SJSA1 (cell line): Measurements from ENCODE around the gene SIRT5. TPM values are rescaled to one million over a fixed set of nuclear protein-coding genes. Genes with fewer than 3 reads are reported as not detected.

Source experiments
- DNase-seq, 2 experiments: peaks; one replicate each; pipeline ENCODE4 v3.0.0-alpha.2; 2015 to 2020; ENCODE audit warnings: low spot score in 2 of 2, low read depth in 1 of 2
- H3K27ac ChIP-seq: fragments of 250-450 bp; sonication (Bioruptor Pico); 2 replicates; pipeline ENCODE4 v1.5.1; 2020; ENCODE audit warnings: mild to moderate bottlenecking, moderate library complexity
- H3K27me3 ChIP-seq: fragments of 250-450 bp; sonication (Bioruptor Pico); replicated peaks from 2 replicates; pipeline ENCODE4 v1.5.1; 2020; ENCODE audit warnings: mild to moderate bottlenecking, moderate library complexity
- H3K36me3 ChIP-seq: fragments of 250-450 bp; sonication (Bioruptor Pico); 2 replicates; pipeline ENCODE4 v1.5.1; 2020; ENCODE audit warnings: mild to moderate bottlenecking
- H3K4me1 ChIP-seq: fragments of 250-450 bp; sonication (Bioruptor Pico); replicated peaks from 2 replicates; pipeline ENCODE4 v1.6.1; 2021; ENCODE audit warnings: mild to moderate bottlenecking
- H3K4me3 ChIP-seq: fragments of 250-450 bp; sonication (Bioruptor Pico); 2 replicates; pipeline ENCODE4 v1.5.1; 2020; ENCODE audit warnings: mild to moderate bottlenecking
- H3K9me3 ChIP-seq: fragments of 250-450 bp; sonication (Bioruptor Pico); replicated peaks from 2 replicates; pipeline ENCODE4 v1.5.1; 2020; ENCODE audit warnings: mild to moderate bottlenecking
- total RNA-seq: library from RNA; depleted of rRNA; stranded (reverse); fragments of >200 nt; shearing (Covaris generic); gene quantifications from 2 replicates; pipeline ENCODE4 v1.2.3, GENCODE V29; 2014

The SIRT5 gene
- total RNA-seq, 1 experiment from 2014 or later: 5.1 TPM

DNA sequence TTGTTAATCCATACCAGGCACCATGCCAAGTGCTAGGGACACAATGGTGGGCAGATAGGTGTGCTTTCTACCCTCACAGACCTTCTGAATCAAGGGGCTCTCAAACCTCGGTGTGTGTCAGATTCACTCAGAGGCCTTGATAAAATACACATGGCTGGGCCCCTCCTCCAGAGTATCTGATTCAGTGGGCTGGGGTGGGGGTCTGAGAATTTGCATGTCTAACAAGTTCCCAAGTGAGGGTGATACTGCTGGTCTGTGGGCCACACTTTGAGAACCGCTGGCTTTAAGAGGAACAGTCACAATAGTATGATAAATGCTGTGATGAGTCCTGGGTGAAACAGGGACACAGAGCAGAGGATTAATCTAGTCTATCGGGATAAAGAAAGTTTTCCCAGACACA lies 35.8 kb upstream of the SIRT5 start:
- Histone ChIP-seq H3K9me3 (no peaks in the 10 kb centered on the region), H3K4me3 (no peak overlapping the region), H3K27ac (no peak overlapping the region), H3K36me3 (no peaks in the 10 kb centered on the region), H3K4me1 (no peaks in the 10 kb centered on the region), H3K27me3 (no peaks in the 10 kb centered on the region)
- no peak for DNase-seq

DNA sequence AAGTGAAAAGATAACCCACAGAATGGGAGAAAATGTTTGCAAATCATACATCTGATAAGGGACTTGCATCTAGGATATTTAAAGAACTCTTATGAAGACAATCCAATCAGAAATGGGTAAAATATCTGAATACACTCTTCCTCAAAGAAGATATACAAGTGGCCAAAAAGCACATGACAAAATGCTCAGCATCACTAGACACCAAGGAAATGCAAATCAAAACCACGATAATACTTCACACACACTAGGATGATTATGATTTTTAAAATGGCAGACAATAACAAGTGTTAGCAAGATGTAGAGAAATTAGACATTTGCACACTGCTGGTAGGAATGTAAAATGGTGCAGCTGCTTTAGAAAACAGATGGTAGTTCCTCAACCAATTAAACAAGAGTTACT lies 34.8 kb upstream of the SIRT5 start:
- no peaks in the 10 kb centered on the region for H3K4me1 ChIP-seq
- H3K27ac ChIP-seq: no peak overlapping the region
- no peaks in the 10 kb centered on the region for H3K27me3 ChIP-seq
- DNase-seq: no peak
- no peaks in the 10 kb centered on the region for H3K9me3 ChIP-seq
- H3K36me3 ChIP-seq: no peaks in the 10 kb centered on the region
- H3K4me3 ChIP-seq: no peak overlapping the region

DNA sequence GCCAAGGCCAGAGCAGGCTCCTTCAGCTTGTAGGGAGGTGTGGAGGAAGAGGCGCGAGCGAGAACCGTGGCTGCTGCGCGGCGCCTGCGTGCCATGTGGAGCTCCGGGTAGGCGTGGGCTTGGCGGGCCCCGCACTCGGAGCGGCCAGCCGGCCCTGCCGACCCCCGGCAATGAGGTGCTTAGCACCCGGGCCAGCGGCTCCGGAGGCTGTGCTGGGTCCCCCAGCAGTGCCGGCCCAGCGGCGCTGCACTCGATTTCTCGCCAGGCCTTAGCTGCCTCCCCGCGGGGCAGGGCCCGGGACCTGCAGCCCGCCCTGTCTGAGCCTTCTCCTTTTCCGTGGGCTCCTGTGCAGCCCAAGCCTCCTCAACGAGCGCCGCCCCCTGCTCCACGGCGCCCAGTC lies 32.9 kb upstream of the SIRT5 start:
- Histone ChIP-seq H3K27me3 (no peaks in the 10 kb centered on the region), H3K9me3 (no peaks in the 10 kb centered on the region), H3K27ac (no peak overlapping the region), H3K36me3 (no peaks in the 10 kb centered on the region), H3K4me3 (no peak overlapping the region), H3K4me1 (no peaks in the 10 kb centered on the region)
- no peak for DNase-seq

DNA sequence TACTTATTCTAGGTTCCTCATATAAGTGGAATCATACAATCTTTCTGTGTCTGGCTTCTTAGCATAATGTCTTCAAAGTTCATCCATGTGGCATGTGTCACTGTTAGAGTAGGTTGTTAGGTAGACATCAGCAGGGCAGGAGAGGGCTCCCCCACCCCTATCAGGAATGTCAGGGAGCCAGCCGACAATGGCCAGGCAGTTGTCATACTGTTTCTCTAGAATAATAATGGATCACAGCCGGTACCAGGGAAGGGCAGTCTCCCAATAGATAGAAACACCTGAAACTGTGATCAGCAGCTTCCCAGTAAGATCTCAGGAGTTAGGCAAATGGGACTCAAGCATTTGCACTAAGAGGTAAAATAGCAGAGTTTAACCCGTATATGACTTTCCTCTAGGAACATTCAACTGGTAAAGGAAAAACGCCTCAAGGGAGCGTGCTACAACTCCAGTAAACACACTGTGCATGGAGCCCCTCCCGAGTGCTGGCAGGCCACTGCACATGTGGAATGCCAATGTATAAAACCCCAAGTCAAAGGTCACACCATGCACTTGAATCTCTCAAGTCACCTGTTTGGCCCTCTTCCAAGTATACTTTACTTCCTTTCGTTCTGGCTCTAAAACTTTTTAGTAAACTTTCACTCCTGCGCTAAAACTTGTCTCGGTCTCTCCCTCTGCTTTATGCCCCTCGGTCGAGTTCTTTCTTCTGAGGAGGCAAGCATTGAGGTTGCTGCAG lies 29.8 kb upstream of the SIRT5 start:
- Histone ChIP-seq H3K4me3 (no peak overlapping the region), H3K4me1 (no peaks in the 10 kb centered on the region), H3K27ac (no peak overlapping the region), H3K36me3 (no peaks in the 10 kb centered on the region), H3K9me3 (no peaks in the 10 kb centered on the region), H3K27me3 (no peaks in the 10 kb centered on the region)
- no peak for DNase-seq

DNA sequence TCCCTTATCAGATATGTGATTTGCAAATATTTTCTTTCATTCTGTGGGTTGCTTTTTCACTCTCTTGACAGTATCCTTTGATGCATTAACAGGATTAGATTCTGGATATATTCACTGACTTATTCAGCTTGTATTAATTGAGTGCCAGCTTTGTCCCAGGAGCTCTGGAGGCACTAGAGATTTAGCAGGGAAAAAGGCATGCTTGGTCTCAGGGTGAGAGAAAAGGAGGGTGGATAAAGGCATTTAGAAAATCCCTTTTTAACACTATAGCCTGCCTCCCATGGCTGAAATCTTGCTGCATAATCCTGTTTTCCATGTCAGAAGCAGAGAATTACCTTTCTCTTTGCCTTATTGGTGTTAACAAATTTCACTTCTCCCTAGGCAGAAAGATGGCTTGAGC lies 28.5 kb upstream of the SIRT5 start:
- no peaks in the 10 kb centered on the region for H3K36me3 ChIP-seq
- H3K9me3 ChIP-seq: no peaks in the 10 kb centered on the region
- no peaks in the 10 kb centered on the region for H3K4me1 ChIP-seq
- H3K4me3 ChIP-seq: no peak overlapping the region
- H3K27me3 ChIP-seq: no peaks in the 10 kb centered on the region
- no peak for DNase-seq
- no peak overlapping the region for H3K27ac ChIP-seq

DNA sequence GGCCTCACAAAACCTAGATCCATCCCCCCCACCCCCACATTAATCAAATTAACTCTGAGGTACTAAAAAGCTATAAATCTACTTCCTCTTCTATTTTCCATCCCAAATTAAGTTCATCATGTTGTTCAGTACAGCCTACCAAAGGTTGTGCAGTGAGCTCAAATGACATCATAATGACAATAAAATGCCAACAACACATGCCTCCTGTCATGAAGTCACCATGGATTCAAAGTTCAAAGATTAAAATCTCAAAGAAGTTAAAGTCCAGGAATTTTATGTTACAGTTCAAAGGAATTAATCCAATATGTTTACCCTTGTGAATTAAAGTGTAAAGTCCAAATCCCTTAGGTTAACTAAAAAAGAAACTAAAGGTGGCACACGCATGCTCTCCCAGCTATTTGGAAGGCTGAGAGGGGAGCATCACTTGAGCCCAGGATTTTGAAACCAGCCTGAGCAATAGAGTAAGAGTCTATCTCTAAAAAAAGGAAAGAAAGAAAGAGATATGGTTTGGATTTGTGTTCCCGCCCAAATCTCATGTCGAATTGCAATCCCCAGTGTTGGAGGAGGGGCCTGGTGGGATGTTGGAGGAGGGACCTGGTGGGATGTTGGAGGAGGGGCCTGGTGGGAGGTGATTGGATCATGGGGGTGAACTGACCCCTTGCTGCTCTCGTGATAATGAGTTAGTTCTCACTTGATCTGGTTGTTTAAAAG lies 25.7 kb upstream of the SIRT5 start:
- H3K4me3 ChIP-seq: no peak overlapping the region
- H3K9me3 ChIP-seq: no peaks in the 10 kb centered on the region
- no peaks in the 10 kb centered on the region for H3K27me3 ChIP-seq
- DNase-seq: no peak
- no peaks in the 10 kb centered on the region for H3K36me3 ChIP-seq
- H3K27ac ChIP-seq: no peak overlapping the region
- peaks cover 3% of the 10 kb centered on the region for H3K4me1 ChIP-seq

DNA sequence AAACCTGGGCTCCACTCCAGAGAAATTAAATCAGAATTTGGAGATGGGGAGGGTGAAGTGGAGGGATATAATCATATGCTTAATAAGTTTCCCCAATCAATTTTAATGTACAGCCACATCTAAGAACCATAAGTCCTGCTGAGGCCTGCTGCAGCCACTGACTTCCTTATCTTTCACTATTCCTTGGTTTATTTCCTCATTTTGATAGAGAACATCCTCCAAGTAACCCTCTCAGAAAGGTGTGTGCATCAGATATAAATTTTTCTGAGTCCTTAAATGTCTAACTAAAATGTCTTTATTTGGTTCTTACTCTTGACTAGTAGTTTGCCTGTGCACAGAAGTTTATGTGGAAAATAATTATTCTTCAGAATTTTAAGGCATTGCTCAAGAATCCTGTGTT lies 23.7 kb upstream of the SIRT5 start:
- no peaks in the 10 kb centered on the region for H3K9me3 ChIP-seq
- DNase-seq: no peak
- H3K36me3 ChIP-seq: no peaks in the 10 kb centered on the region
- peaks cover 15% of the 10 kb centered on the region for H3K4me1 ChIP-seq
- H3K4me3 ChIP-seq: no peak overlapping the region
- no peaks in the 10 kb centered on the region for H3K27me3 ChIP-seq
- no peak overlapping the region for H3K27ac ChIP-seq

DNA sequence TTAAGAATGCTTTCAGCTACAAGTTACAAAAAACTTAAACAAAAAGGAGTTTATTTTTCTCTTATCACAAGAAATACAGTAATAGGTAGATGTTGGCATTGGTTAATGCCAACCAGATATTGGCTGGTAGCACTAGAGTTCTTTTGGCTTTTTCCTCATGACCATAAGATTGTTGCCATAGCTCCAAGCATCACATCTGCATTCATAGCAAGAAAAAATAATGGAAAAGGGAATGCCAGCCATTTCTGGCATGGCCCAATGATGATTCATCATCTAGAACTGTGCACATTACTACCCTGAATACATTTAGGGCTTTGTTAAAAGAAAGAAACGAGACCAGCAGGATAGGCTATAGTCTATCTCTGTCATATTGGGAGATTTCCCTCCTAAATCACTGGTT lies 20.8 kb upstream of the SIRT5 start:
- Histone ChIP-seq H3K4me1 (peaks cover 15% of the 10 kb centered on the region), H3K36me3 (no peaks in the 10 kb centered on the region), H3K27me3 (no peaks in the 10 kb centered on the region), H3K4me3 (no peak overlapping the region), H3K27ac (peak overlapping the region; percentile 38), H3K9me3 (no peaks in the 10 kb centered on the region)
- peak in 1 of 2 experiments; percentile 60 for DNase-seq

DNA sequence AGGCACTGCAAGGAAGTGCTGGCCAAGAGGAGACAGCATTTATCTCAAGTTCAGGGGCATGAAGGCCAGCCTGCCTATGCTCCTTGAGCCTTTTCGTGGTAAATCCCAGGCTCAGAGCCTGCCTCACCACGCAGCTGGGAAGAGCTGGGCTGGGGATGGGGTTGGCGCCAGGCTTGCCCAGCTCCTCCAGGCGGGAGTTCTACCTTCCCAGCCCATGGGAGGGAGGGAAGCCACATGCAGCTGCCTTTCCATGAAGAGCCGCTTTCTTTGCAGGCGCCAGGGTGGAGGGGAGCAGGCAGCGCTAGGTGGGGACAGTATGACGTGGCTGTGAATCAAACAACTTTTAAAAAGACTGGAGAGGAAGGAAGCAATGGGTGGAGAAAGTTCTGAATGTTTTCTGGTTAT lies 19.5 kb upstream of the SIRT5 start:
- Histone ChIP-seq H3K27ac (no peak overlapping the region), H3K9me3 (no peaks in the 10 kb centered on the region), H3K4me1 (peaks cover 15% of the 10 kb centered on the region), H3K4me3 (no peak overlapping the region), H3K27me3 (no peaks in the 10 kb centered on the region), H3K36me3 (no peaks in the 10 kb centered on the region)
- no peak for DNase-seq

DNA sequence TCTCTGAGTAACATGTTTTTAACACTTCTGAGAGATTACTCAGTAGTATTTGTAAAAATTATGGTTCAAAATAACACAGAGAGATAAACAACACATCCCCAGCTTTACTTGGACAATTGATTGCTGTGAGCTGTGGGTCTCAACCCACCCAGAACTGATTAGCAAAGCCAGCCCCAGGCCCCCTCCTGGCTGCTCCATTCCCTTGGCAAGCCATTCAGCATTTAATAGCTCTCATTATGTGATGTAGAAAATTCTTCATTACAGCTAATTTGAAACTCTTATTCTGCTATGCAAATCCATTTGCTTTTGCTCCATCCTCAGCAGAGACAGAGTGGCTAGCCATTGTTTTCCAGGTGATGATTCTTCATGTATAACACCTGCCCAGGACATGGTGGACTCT lies 16.6 kb upstream of the SIRT5 start:
- Histone ChIP-seq H3K27me3 (no peaks in the 10 kb centered on the region), H3K27ac (no peak overlapping the region), H3K4me3 (no peak overlapping the region)

DNA sequence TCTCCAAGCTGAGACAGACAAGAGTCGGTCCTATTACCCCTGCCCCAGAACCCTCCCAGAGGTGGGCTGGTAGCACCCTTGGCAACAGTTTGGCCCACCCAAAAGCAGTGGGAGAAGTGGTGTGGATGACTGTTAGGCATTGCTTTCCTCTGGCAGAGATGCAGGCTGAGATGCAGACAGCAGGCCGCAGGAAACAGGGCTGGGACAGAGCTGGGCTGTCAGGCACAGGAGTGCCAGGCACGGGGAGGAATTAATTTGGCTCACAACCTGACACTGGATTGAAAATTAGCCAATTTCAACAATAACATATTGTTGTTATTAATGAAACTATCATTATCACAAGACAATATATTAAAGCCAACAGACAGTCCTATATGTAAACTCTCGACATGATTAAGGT lies 15.7 kb upstream of the SIRT5 start:
- DNase-seq: no peak
- Histone ChIP-seq H3K9me3 (no peaks in the 10 kb centered on the region), H3K4me3 (no peak overlapping the region), H3K27me3 (no peaks in the 10 kb centered on the region), H3K4me1 (peaks cover 12% of the 10 kb centered on the region), H3K36me3 (no peaks in the 10 kb centered on the region), H3K27ac (no peak overlapping the region)

More for the DNA sequence above, 16.6 kb upstream of the SIRT5 start:
- H3K4me1 ChIP-seq: peaks cover 15% of the 10 kb centered on the region
- no peak for DNase-seq
- H3K9me3 ChIP-seq: no peaks in the 10 kb centered on the region
- H3K36me3 ChIP-seq: no peaks in the 10 kb centered on the region

DNA sequence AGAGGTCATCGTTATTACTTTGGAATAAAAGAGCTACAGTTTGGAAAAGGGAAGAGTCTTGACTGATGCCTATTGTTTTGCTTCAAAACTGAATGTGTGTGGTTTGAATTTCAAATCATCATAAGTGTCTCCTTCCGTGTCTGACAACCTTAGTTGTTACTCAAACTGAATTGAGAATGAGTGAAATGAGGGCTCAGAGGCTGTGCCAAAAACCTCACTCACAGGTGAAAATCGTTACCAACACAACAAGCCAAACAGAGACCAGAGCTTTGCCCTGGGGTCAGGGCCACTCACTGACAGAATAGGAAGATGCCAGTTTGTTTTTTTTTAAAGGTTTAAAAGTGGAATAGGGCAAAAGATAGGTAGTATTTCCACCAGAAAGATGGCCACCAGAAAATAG lies 15.2 kb upstream of the SIRT5 start:
- no peak for DNase-seq
- Histone ChIP-seq H3K27ac (no peak overlapping the region), H3K4me3 (no peak overlapping the region), H3K27me3 (no peaks in the 10 kb centered on the region), H3K36me3 (no peaks in the 10 kb centered on the region), H3K4me1 (peaks cover 7% of the 10 kb centered on the region), H3K9me3 (no peaks in the 10 kb centered on the region)

DNA sequence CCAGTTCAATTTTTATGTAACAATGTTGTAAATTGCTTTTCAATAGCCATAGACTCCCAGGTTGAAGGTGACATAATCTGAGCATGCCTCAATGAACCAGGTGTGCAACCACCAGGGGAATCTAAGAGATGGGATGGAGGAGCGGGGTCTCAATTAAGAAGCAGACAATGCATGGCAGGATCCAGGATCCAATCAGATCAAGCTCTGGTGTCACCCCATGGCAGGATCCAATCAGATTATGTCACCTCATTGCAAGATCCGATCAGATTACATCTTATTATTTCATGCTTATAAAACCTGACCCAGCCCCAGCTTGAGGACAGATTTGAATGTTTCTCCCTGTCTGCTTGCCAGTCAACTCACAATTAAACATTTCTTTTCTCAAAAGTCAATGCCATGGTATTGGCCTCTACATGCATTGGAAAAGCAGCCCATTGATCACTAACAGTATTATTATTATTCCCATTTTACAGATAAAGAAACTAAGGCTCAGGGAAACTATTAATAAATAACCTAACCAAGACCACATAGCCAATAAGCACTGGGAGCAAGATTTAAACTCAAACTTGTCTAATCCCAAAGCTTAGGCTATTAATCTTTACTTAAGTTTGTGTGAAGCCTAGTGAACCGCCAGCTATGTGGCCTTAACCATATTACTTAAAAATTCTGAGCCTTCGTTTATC lies 14.3 kb upstream of the SIRT5 start:
- H3K36me3 ChIP-seq: no peaks in the 10 kb centered on the region
- no peak overlapping the region for H3K4me3 ChIP-seq
- H3K9me3 ChIP-seq: no peaks in the 10 kb centered on the region
- no peaks in the 10 kb centered on the region; the same call in 1 of the 2 replicates for H3K4me1 ChIP-seq
- DNase-seq: no peak
- H3K27me3 ChIP-seq: no peaks in the 10 kb centered on the region
- no peak overlapping the region for H3K27ac ChIP-seq

DNA sequence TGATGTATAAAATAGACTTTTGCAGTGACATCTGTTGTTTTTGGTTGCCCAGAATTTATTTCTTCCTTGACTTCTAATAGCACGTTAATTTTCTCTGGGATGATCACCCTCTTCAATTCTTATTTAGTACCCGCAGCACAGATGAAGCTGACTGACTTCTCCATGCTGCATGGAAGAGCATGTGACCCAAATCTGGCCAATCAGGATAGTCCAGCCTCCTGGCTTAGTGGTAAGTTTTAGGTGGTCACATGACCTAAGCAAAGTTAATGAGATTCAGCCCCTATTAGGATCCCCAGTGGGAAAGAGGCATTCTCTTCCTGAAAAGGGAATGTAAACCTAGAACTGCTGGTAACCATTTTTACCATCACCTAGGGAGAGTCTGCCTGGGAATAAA lies 13.8 kb upstream of the SIRT5 start:
- no peak overlapping the region for H3K4me3 ChIP-seq
- no peaks in the 10 kb centered on the region for H3K36me3 ChIP-seq
- H3K4me1 ChIP-seq: no peaks in the 10 kb centered on the region
- no peak for DNase-seq
- no peaks in the 10 kb centered on the region for H3K9me3 ChIP-seq
- H3K27ac ChIP-seq: no peak overlapping the region
- no peaks in the 10 kb centered on the region for H3K27me3 ChIP-seq
